Activated CD4-positive, alpha-beta T cell treated with anti-CD3 and anti-CD28 coated beads for 4 hours (primary cell): ENCODE measurements around the gene PLXNA4.

Source experiments
- DNase-seq, 2 donors: peaks; one replicate each; pipeline ENCODE4 v3.0.0-alpha.2; 2020

PLXNA4 gene

GRCh38 chr7:132500727-132501440, 75.4 kb downstream of the PLXNA4 start:
- no peak for DNase-seq

- DNase-seq, result no peak
Observed at GRCh38 chr7:132499487-132499886, 76.8 kb downstream of the PLXNA4 start.

- no peak for DNase-seq
Observed at GRCh38 chr7:132499065-132499464, 77.2 kb downstream of the PLXNA4 start.

- no peak for DNase-seq
Observed at GRCh38 chr7:132498319-132498718, 78.0 kb downstream of the PLXNA4 start.

GRCh38 chr7:132497098-132497497, 79.2 kb downstream of the PLXNA4 start:
- DNase-seq, result no peak

GRCh38 chr7:132495936-132496335, 80.3 kb downstream of the PLXNA4 start:
- DNase-seq, result no peak

GRCh38 chr7:132494474-132494873, 81.8 kb downstream of the PLXNA4 start:
- no peak for DNase-seq

GRCh38 chr7:132492823-132493445, 83.3 kb downstream of the PLXNA4 start:
- DNase-seq, result no peak

- DNase-seq, result no peak
Observed at GRCh38 chr7:132491391-132491945, 84.8 kb downstream of the PLXNA4 start.

- no peak for DNase-seq
Observed at GRCh38 chr7:132490474-132490873, 85.8 kb downstream of the PLXNA4 start.

- DNase-seq, result no peak
Observed at GRCh38 chr7:132489776-132490237, 86.5 kb downstream of the PLXNA4 start.

- DNase-seq, result no peak
Observed at GRCh38 chr7:132488634-132489302, 87.5 kb downstream of the PLXNA4 start.

GRCh38 chr7:132486274-132486610, 90.0 kb downstream of the PLXNA4 start:
- no peak for DNase-seq

- peak in 1 of 2 donors; percentile 8 for DNase-seq
Observed at GRCh38 chr7:132485600-132486273, 90.5 kb downstream of the PLXNA4 start.

GRCh38 chr7:132485136-132485535, 91.1 kb downstream of the PLXNA4 start:
- no peak for DNase-seq

- no peak for DNase-seq
Observed at GRCh38 chr7:132482866-132483265, 93.4 kb downstream of the PLXNA4 start.

GRCh38 chr7:132480534-132480933, 95.7 kb downstream of the PLXNA4 start:
- no peak for DNase-seq

GRCh38 chr7:132476541-132476940, 99.7 kb downstream of the PLXNA4 start:
- no peak for DNase-seq

GRCh38 chr7:132475669-132476116, 100.6 kb downstream of the PLXNA4 start:
- no peak for DNase-seq

GRCh38 chr7:132475037-132475668, 101.1 kb downstream of the PLXNA4 start:
- no peak for DNase-seq

GRCh38 chr7:132472463-132473120, 103.7 kb downstream of the PLXNA4 start:
- no peak for DNase-seq

GRCh38 chr7:132471515-132471914, 104.8 kb downstream of the PLXNA4 start:
- DNase-seq, result no peak
